GM08714 (cell line): Measurements from ENCODE around the gene HMCN2.
"Not testable (repeated sequence)": the region's sequence is repeated elsewhere in the genome, so short reads cannot be mapped to it uniquely, and the experiment has no call there.

Experiments
- H3K4me3 ChIP-seq: fragments of 200-500 bp; sonication (Bioruptor generic); 2 replicates; pipeline ENCODE4 v1.5.1; 2014; ENCODE audit warnings: mild to moderate bottlenecking, low read length, inconsistent platforms
- ZNF274 ChIP-seq: IDR thresholded peaks from 2 replicates; pipeline ENCODE4 v1.6.1; 2012; ENCODE audit warnings: mild to moderate bottlenecking, low read depth, low read length

The HMCN2 gene

GRCh38 chr9:130428086-130428665, 162.6 kb downstream of the HMCN2 start:
- H3K4me3 ChIP-seq, result no peak overlapping the region
- no peak for TF ChIP-seq ZNF274

- TF ChIP-seq ZNF274, result no peak
- no peak overlapping the region for H3K4me3 ChIP-seq
Measured at GRCh38 chr9:130429381-130429780, 163.8 kb downstream of the HMCN2 start.

- TF ChIP-seq ZNF274, result no peak
- H3K4me3 ChIP-seq, result no peak overlapping the region
Measured at GRCh38 chr9:130429831-130430230, 164.3 kb downstream of the HMCN2 start.

GRCh38 chr9:130430232-130430631, 164.7 kb downstream of the HMCN2 start:
- H3K4me3 ChIP-seq, result no peak overlapping the region
- no peak for TF ChIP-seq ZNF274

GRCh38 chr9:130430734-130431535, 165.4 kb downstream of the HMCN2 start:
- no peak for TF ChIP-seq ZNF274
- no peak overlapping the region for H3K4me3 ChIP-seq

GRCh38 chr9:130431536-130432303, 166.2 kb downstream of the HMCN2 start:
- TF ChIP-seq ZNF274, result no peak
- H3K4me3 ChIP-seq, result no peak overlapping the region

GRCh38 chr9:130432362-130432761, 166.8 kb downstream of the HMCN2 start:
- no peak overlapping the region for H3K4me3 ChIP-seq
- TF ChIP-seq ZNF274, result no peak

GRCh38 chr9:130432796-130433167, 167.2 kb downstream of the HMCN2 start:
- no peak overlapping the region for H3K4me3 ChIP-seq
- TF ChIP-seq ZNF274, result no peak

- no peak overlapping the region for H3K4me3 ChIP-seq
- TF ChIP-seq ZNF274, result no peak
Measured at GRCh38 chr9:130433168-130433946, 167.8 kb downstream of the HMCN2 start.

- TF ChIP-seq ZNF274, result no peak
- no peak overlapping the region for H3K4me3 ChIP-seq
Measured at GRCh38 chr9:130433947-130434262, 168.3 kb downstream of the HMCN2 start.

- H3K4me3 ChIP-seq, result not testable (repeated sequence)
Measured at GRCh38 chr9:130434656-130435055, 169.1 kb downstream of the HMCN2 start.

GRCh38 chr9:130437011-130437789, 171.6 kb downstream of the HMCN2 start:
- no peak overlapping the region for H3K4me3 ChIP-seq
- no peak for TF ChIP-seq ZNF274

- H3K4me3 ChIP-seq, result no peak overlapping the region
- no peak for TF ChIP-seq ZNF274
Measured at GRCh38 chr9:130438382-130438981, 172.9 kb downstream of the HMCN2 start.
